Ovary (tissue), 9 donors: ENCODE results near the gene ARFGAP1. TPM values are rescaled to one million over a fixed set of nuclear protein-coding genes. Genes with fewer than 3 reads are reported as not detected.

Experiments
- DNase-seq, 5 donors: peaks; one replicate each; pipeline ENCODE4 v3.0.0-alpha.2; 2019 to 2020
- H3K27ac ChIP-seq, 2 donors: fragments of 200-600 bp; one replicate each; pipeline versions ENCODE4 v1.5.1 to v1.8.0; 2019 to 2022
- H3K27me3 ChIP-seq: fragments of 200-600 bp; one replicate; pipeline ENCODE4 v1.8.0; 2022
- H3K36me3 ChIP-seq: fragments of 200-600 bp; sonication (generic); one replicate; pipeline ENCODE4 v1.5.1; 2019
- H3K4me1 ChIP-seq: one replicate; pipeline ENCODE4 v1.8.1; 2013; ENCODE audit warnings: mild to moderate bottlenecking, moderate library complexity; ENCODE audit not compliant: insufficient read depth
- H3K4me3 ChIP-seq: fragments of 200-600 bp; sonication (generic); one replicate; pipeline ENCODE4 v1.5.1; 2017
- H3K9me3 ChIP-seq, 2 donors: fragments of 200-600 bp in 1 of 2; sonication (generic) in 1 of 2; one replicate each; pipeline versions ENCODE4 v1.5.1 to v1.8.1; 2013 to 2019; ENCODE audit warnings: mild to moderate bottlenecking in 1 of 2, moderate library complexity in 1 of 2
- CTCF ChIP-seq, 3 donors: fragments of 450-650 bp in 2 of 3; fragments of 200-600 bp in 1 of 3; IDR thresholded peaks; one replicate each; pipeline versions ENCODE4 v1.5.1 to v1.8.0; 2016 to 2022; ENCODE audit warnings: antibody characterized with exemption in 3 of 3, mild to moderate bottlenecking in 1 of 3
- EP300 ChIP-seq: sonication (generic); formaldehyde crosslinking; IDR thresholded peaks from one replicate; pipeline ENCODE4 v1.6.1; 2017; ENCODE audit warnings: antibody characterized with exemption
- POLR2A ChIP-seq: fragments of 450-650 bp; IDR thresholded peaks from one replicate; pipeline ENCODE4 v1.6.1; 2017; ENCODE audit warnings: antibody characterized with exemption, mild to moderate bottlenecking, moderate library complexity
- WGBS, 3 donors: extraction: QIAGEN DNeasy Blood & Tissue Kit in 1 of 3; methylation state at CpG; one replicate each; pipeline versions ENCODE4 v1.1.5 to v1.1.7; 2013 to 2017; 5-methylcytosine and 5-hydroxymethylcytosine counted together
- intact Hi-C, 4 donors: fragments of 100-400 bp; cut with DNase I; formaldehyde crosslinking; loops; one replicate each; pipeline versions ENCODE4 v1.11.0 to v1.15.1; 2022 to 2023
- polyA plus RNA-seq, 2 donors: library from polyadenylated mRNA; stranded (reverse); fragments of 200-250 nt in 1 of 2; fragments of 350-450 nt in 1 of 2; fragmentation: Illumina TruSeq in 1 of 2; extraction: RNeasy Lipid Tissue Mini Kit (QIAGEN cat#74804) in 1 of 2; gene quantifications; one replicate each; pipeline ENCODE4 v1.2.3, GENCODE V29; 2013 to 2014
- total RNA-seq, 7 donors: library from RNA; depleted of rRNA in 2 of 7; stranded (reverse); fragments of >200 nt in 2 of 7; fragmentation: NEBNext Ultra II Directional in 3 of 7; extraction: Animal tissue kit (Norgen Biotek cat#: 25700) in 3 of 7; gene quantifications; one replicate each; pipeline versions ENCODE4 v1.1.0 to v1.2.4, GENCODE V29; 2016 to 2023
- donor health status: DM: no; HTN: no; CAD: no; lungs with moderate emphysema.
- donor health status: DM: no; HTN: no; CAD: no.
- donor health status: Bipolar disorder and iron deficiency.
- donor health status: DM: yes; HTN: yes; CAD: no.
- donor health status: DM: no; HTN: no; CAD: no.
- donor health status: DM: yes; HTN: yes; CAD: no.

Gene ARFGAP1
- total and polyA plus RNA-seq, 9 donors = 18.9 to 80.2 (median 68.7) TPM

DNA sequence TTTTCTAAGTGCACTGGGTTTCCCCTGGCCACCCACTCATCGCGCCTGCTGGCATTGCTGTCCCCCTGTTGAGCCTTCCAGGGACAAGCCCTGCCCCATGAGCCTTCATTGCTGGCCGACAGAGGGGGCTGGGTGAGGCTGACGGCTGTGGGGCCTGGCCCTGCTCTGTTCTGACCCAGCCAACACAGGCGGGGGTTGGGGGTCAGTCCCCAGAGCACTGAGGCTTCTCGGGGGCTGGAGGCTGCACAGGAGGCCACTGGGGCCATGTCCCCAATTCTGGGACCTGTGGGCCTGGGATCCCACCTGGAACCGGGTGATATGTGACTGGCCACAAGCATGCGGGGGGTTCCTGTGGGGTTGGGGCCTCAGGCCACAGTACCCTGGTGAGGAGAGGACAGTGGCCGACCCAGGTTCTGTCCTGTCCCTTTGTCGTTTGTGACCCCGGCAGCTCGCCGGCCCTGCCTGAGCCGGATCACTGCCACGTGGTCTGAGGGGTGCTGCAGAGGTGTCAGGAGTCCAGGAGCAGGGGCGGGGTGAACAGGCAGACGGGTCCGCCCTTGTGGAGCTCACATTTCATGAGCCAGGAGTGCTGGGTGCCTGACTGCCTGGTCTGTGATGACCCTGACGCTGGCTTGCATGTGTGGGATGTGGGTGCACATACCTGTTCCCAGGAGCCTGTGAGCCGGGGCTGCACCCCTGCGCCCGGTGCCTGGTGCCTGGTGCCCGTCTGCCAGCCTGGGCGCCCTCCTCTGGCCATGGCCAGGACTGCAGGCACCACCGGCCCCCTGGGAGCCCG lies 18.3 kb downstream of the ARFGAP1 start:
- intact Hi-C loops = no loop called here
- 34 to 43% (median 36%) methylated on average over 24 to 26 of the region's 26 CpGs for WGBS, 3 donors
- H3K9me3 ChIP-seq = no peaks in the 10 kb centered on the region

GRCh38 chr20:63291811-63292210 lies 19.2 kb downstream of the ARFGAP1 start:
- WGBS, 3 donors = 62 to 72% (median 70%) methylated on average over 10 of the region's 10 CpGs
- no peak for DNase-seq
- Histone ChIP-seq H3K9me3 (no peaks in the 10 kb centered on the region), H3K27me3 (no peaks in the 10 kb centered on the region), H3K4me1 (peaks cover 2% of the 10 kb centered on the region), H3K36me3 (no peaks in the 10 kb centered on the region), H3K4me3 (no peak overlapping the region), H3K27ac (no peak overlapping the region)
- intact Hi-C loops = no loop called here
- TF ChIP-seq CTCF (IDR thresholded peaks at IDR 0.05) (no peak), POLR2A (no peak), EP300 (no peak)

More for the DNA sequence above, 18.3 kb downstream of the ARFGAP1 start:
- Histone ChIP-seq H3K4me3 (no peak overlapping the region), H3K4me1 (peaks cover 2% of the 10 kb centered on the region), H3K27me3 (no peaks in the 10 kb centered on the region), H3K36me3 (no peaks in the 10 kb centered on the region), H3K27ac (no peak overlapping the region)
- TF ChIP-seq POLR2A = no peak
- TF ChIP-seq CTCF (IDR thresholded peaks at IDR 0.05) = peak in 1 of 3 donors; percentile 28
- no peak for TF ChIP-seq EP300
- DNase-seq = peak in 1 of 5 donors; percentile 63

DNA sequence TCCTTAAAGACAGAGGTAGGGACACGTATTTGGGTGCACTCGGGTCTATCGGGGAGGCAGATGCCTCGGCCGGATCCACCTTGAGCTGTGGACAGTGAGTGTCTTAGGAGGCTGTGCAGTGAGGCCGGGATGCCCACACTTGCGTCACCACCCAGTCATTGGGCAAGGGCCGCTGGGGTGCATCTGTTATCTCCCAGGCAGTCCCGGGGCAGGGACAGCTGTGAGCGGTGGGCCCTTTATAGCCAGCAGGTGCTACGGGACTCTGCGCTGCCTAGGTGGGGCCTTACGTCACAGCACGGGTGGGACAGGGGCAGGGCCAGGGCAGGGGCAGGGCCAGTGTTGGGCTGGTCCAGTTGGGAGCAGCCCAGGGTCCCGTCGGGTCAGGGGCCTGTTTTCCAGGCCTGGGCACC lies 19.7 kb downstream of the ARFGAP1 start:
- Histone ChIP-seq H3K4me1 (peaks cover 2% of the 10 kb centered on the region), H3K27me3 (no peaks in the 10 kb centered on the region), H3K4me3 (no peak overlapping the region), H3K9me3 (no peaks in the 10 kb centered on the region), H3K27ac (no peak overlapping the region), H3K36me3 (no peaks in the 10 kb centered on the region)
- no peak for TF ChIP-seq EP300
- TF ChIP-seq CTCF (IDR thresholded peaks at IDR 0.05) = no peak
- no peak for TF ChIP-seq POLR2A
- no peak for DNase-seq
- intact Hi-C loops = no loop called here
- WGBS, 3 donors = 63 to 78% (median 66%) methylated on average over 11 to 16 of the region's 16 CpGs

DNA sequence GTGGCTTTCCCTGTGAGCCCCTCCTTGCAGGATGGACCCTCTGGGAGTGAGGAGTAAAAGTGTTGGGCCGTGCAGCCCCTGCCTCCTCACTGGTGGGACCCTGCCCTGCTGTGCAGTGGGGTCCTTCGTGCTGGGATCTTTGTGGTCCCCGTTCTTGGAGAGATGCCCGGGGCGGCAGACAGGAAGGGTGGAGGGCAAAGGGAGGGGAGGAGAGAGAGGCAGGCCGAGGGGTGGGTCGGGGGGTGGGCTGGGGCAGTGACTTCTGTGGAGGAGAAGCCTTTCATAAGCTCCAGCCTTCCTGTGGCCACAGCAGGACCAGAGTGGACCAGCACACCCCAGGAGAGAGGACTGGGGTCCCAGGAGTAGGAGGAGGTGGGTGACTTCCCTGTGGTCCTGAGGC lies 20.3 kb downstream of the ARFGAP1 start, which contains the start of gene COL20A1:
COL20A1 (plus strand) TSS at position 283 of the 400 bp plus-strand sequence. CDS start 1,922 bp downstream, outside the sequence.
- no peak for DNase-seq
- H3K4me3 ChIP-seq = no peak within 1 kb of the TSS
- no peaks in the 10 kb centered on the region for H3K36me3 ChIP-seq
- intact Hi-C loops = no loop called here
- TF ChIP-seq POLR2A (no peak), CTCF (IDR thresholded peaks at IDR 0.05) (no peak), EP300 (no peak)
- no peak within 1 kb of the TSS for H3K27ac ChIP-seq
- H3K27me3 ChIP-seq = peaks cover 4% of the 10 kb centered on the region
- H3K4me1 ChIP-seq = peaks cover 2% of the 10 kb centered on the region
- WGBS, 3 donors = 16 to 30% (median 29%) methylated on average over 7 of the region's 7 CpGs
- H3K9me3 ChIP-seq = no peaks in the 10 kb centered on the region
